Kidney epithelial cell (primary cell): ENCODE measurements around the gene CAMK2A. TPM values are rescaled to one million over a fixed set of nuclear protein-coding genes. Genes with fewer than 3 reads are reported as not detected.

Experiments used
- DNase-seq: peaks from one replicate; pipeline ENCODE4 v3.0.0-alpha.2; 2010; ENCODE audit warnings: low read depth
- H3K27me3 ChIP-seq: 2 replicates; pipeline ENCODE4 v1.6.0; 2011; ENCODE audit warnings: low read length; ENCODE audit not compliant: control insufficient read depth, insufficient read depth
- H3K36me3 ChIP-seq: 2 replicates; pipeline ENCODE4 v1.5.1; 2011; ENCODE audit warnings: low read length; ENCODE audit not compliant: control insufficient read depth, insufficient read depth
- H3K4me3 ChIP-seq: 2 replicates; pipeline ENCODE4 v1.5.1; 2011; ENCODE audit warnings: low read depth, mild to moderate bottlenecking, control low read depth, low read length
- total RNA-seq: library from RNA; depleted of rRNA; stranded (reverse); fragments of >200 nt; gene quantifications from 2 replicates; pipeline ENCODE4 v1.2.3, GENCODE V29; 2015
- TF ChIP-seq, protein P1 (sequence below): IDR thresholded peaks from 2 replicates; pipeline ENCODE4 v1.5.1; 2011; ENCODE audit warnings: mild to moderate bottlenecking, moderate library complexity, low read length, control low read depth, inconsistent platforms; ENCODE audit not compliant: insufficient read depth, poor library complexity, severe bottlenecking

Gene CAMK2A
- total RNA-seq, 1 donor from 2014 or later: not detected

DNA sequence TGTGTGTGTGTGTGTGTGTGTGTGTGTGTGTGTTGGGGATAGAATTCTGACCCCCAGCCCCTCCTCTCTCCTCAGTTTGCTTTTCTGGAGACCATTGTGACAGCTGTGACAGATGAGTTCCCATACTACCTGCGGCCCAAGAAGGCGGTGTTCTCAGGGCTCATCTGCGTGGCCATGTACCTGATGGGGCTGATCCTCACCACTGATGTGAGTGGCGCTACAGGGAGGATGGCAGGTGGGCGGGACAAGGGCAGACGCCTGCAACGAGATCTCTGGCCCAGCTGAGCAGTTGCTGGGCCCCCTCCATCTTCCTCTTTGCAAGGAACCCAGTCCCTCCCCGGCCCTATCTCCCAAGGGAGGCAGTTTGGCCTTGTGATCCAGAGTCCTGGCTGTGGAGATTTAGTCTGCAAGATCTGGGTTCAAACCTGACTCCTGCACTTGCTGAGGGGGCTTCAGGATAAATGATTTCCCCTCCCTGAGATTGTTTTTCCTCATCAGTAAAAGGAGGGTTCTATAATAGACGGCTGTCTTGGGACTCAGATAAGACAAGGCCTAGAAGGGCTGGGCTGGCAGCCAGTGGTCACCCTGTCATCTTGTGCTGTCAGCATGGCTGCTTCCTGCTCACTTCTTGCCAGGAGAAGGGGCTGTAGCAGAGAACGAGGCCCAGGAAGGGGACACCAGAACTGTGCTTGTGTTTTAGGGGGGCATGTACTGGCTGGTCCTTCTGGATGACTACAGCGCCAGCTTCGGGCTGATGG lies 85.6 kb downstream of the CAMK2A start:
- DNase-seq: no peak
- Histone ChIP-seq H3K27me3 (peaks cover 13% of the 10 kb centered on the region), H3K4me3 (no peak overlapping the region), H3K36me3 (no peaks in the 10 kb centered on the region)
- TF ChIP-seq, protein P1, sequence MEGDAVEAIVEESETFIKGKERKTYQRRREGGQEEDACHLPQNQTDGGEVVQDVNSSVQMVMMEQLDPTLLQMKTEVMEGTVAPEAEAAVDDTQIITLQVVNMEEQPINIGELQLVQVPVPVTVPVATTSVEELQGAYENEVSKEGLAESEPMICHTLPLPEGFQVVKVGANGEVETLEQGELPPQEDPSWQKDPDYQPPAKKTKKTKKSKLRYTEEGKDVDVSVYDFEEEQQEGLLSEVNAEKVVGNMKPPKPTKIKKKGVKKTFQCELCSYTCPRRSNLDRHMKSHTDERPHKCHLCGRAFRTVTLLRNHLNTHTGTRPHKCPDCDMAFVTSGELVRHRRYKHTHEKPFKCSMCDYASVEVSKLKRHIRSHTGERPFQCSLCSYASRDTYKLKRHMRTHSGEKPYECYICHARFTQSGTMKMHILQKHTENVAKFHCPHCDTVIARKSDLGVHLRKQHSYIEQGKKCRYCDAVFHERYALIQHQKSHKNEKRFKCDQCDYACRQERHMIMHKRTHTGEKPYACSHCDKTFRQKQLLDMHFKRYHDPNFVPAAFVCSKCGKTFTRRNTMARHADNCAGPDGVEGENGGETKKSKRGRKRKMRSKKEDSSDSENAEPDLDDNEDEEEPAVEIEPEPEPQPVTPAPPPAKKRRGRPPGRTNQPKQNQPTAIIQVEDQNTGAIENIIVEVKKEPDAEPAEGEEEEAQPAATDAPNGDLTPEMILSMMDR: no peak

DNA sequence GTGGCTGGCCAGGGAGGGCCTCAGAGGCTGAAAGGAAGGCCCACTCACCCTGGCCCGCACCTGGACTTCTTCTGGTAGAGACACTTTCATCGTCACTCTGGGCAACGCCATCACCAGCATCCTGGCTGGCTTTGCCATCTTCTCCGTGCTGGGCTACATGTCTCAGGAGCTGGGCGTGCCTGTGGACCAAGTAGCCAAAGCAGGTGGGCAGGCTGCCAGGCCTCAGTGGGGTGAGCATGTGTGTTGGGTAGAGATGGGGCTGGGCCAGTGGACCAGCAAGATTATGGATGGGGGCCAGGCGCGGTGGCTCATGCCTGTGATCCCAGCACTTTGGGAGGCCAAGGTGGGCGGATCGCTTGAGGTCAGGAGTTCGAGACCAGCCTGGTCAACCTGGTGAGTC lies 87.1 kb downstream of the CAMK2A start:
- peaks cover 18% of the 10 kb centered on the region for H3K27me3 ChIP-seq
- TF ChIP-seq, protein P1: no peak

GRCh38 chr5:150197476-150197875 lies 92.1 kb downstream of the CAMK2A start:
- no peaks in the 10 kb centered on the region for H3K36me3 ChIP-seq
- H3K27me3 ChIP-seq: peaks cover 24% of the 10 kb centered on the region
- TF ChIP-seq, protein P1: no peak
- DNase-seq: no peak
- no peak overlapping the region for H3K4me3 ChIP-seq

More for the DNA sequence above, 87.1 kb downstream of the CAMK2A start:
- Histone ChIP-seq H3K4me3 (no peak overlapping the region), H3K36me3 (no peaks in the 10 kb centered on the region)
- no peak for DNase-seq

DNA sequence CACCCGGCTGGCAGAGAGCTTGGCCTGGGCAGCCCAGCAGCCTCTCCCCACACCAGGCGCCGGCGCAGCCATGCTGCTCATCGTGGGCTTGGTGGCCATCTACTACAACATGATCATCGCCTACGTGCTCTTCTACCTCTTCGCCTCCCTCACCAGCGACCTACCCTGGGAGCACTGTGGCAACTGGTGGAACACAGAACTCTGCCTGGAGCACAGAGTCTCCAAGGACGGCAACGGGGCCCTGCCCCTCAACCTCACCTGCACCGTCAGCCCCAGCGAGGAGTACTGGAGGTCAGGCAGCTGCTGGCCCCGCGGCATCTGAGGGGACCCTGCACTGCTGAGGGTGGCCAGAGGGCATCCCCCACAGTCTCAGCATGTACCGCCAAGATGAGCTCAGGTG lies 92.6 kb downstream of the CAMK2A start:
- H3K27me3 ChIP-seq: peaks cover 28% of the 10 kb centered on the region
- H3K4me3 ChIP-seq: no peak overlapping the region
- DNase-seq: no peak
- TF ChIP-seq, protein P1: no peak
- no peaks in the 10 kb centered on the region for H3K36me3 ChIP-seq

GRCh38 chr5:150196514-150196913 lies 93.1 kb downstream of the CAMK2A start:
- no peaks in the 10 kb centered on the region for H3K36me3 ChIP-seq
- no peak overlapping the region for H3K4me3 ChIP-seq
- TF ChIP-seq, protein P1: no peak
- no peak for DNase-seq
- peaks cover 31% of the 10 kb centered on the region for H3K27me3 ChIP-seq
